Hypothalamus (tissue), 51 donors: Measurements from ENCODE around the gene SUCNR1.
"Not testable (repeated sequence)": the region's sequence is repeated elsewhere in the genome, so short reads cannot be mapped to it uniquely, and the experiment has no call there.

Source experiments
- DNase-seq, 51 donors: peaks; one replicate each; lab custom pipeline; 2025; lab: John Stamatoyannopoulos, UW

SUCNR1 gene

GRCh38 chr3:151871639-151872468 lies 1.6 kb upstream of the SUCNR1 start:
- DNase-seq = peak in 3 of 51 donors; percentile 1 to 15 (median 3)

- not testable (repeated sequence) for DNase-seq
Measured at GRCh38 chr3:151874079-151874478, 636 bp downstream of the SUCNR1 start.

- DNase-seq = no peak
Measured at GRCh38 chr3:151875759-151876158, 2.3 kb downstream of the SUCNR1 start.

- no peak for DNase-seq
Measured at GRCh38 chr3:151877269-151877668, 3.8 kb downstream of the SUCNR1 start.

- DNase-seq = no peak
Measured at GRCh38 chr3:151878465-151878864, 5.0 kb downstream of the SUCNR1 start.

DNA sequence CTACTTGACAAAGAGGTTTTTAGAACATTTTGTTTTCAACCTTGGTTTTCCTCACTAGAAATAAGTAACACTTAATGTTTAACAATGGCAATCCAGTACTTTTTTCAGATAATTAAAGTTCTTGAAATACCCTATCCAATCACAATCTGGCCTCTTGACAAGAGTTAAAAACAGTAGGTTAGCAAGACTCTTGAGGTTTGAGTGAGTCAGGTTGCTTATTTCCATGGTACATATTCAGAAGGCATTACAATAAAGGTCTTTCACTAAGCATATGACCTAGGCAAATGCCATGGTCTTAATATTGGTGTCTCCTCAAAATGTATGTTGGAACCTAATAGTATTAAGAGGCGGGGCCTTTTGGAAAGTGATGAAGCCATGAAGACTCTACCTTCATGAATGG lies 5.6 kb downstream of the SUCNR1 start:
- no peak for DNase-seq

- DNase-seq = no peak
Measured at GRCh38 chr3:151879679-151880415, 6.4 kb downstream of the SUCNR1 start.

DNA sequence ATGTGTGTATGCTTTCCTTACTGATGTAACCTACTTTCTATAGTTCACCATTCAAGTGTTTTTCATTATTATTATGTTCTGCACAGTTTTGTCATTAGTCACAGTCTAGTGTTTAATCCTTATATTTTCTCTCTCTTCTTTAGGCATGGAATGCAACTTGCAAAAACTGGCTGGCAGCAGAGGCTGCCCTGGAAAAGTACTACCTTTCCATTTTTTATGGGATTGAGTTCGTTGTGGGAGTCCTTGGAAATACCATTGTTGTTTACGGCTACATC lies 6.9 kb downstream of the SUCNR1 start:
- DNase-seq = no peak

DNA sequence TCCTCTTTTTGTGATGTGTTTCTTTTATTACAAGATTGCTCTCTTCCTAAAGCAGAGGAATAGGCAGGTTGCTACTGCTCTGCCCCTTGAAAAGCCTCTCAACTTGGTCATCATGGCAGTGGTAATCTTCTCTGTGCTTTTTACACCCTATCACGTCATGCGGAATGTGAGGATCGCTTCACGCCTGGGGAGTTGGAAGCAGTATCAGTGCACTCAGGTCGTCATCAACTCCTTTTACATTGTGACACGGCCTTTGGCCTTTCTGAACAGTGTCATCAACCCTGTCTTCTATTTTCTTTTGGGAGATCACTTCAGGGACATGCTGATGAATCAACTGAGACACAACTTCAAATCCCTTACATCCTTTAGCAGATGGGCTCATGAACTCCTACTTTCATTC lies 7.7 kb downstream of the SUCNR1 start:
- DNase-seq = no peak

GRCh38 chr3:151885397-151885796 lies 12.0 kb downstream of the SUCNR1 start:
- DNase-seq = not testable (repeated sequence)

GRCh38 chr3:151887450-151888211 lies 14.2 kb downstream of the SUCNR1 start:
- DNase-seq = not testable (repeated sequence)

GRCh38 chr3:151890721-151891141 lies 17.3 kb downstream of the SUCNR1 start:
- DNase-seq = no peak

DNA sequence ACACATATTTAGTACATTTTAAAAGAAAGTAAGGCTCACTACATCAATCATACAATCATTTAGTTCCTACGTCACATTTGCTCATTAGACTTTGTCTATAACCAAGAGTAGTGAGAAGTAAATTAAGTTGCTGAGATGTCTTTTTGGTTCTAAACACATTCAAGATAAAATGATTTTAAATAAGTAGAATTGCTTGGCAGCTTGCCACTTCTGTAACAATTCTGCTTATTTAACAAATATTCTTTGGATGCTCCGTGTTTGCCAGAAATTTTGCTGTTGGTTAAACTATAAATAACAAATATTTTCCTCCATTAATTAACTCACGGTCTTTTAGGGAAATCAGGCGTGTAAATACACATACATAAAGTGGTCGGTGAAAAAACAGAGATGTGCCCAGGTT lies 18.3 kb downstream of the SUCNR1 start:
- no peak for DNase-seq

- DNase-seq = no peak
Measured at GRCh38 chr3:151894219-151894618, 20.8 kb downstream of the SUCNR1 start.

DNA sequence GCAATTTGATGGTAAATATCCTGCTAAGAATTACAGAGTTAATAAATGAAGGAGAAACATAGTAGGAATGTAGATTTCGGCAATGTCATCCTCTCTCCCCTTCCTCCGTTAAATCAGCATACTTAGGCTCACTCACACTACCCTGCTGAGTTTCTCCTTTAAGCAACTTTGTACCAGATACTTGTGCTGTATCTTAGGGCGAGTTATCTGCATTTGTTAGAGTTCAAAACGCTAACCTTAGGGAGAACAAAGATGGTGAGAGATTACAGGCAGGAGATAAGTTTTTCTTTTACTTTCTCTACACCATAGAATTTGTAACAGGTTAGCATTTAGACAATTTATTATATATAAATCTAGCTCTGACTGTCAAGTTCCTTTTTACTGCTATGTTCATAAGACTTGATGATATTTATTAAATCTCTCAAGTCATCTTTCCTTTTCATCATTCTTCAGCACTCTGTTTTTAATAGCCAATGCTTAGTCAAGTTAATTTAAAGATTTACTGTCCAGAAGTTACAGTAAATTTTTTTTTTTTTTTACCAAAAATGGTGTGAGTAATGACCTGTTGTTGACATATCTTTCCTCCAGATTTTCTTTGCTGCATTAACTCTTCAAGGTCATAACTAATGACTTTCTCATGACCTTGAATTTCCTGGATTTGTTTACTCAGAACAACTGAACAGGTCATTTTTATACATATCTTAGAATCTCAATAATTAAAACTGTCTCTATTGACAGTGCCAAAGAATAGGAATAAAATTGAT lies 22.2 kb downstream of the SUCNR1 start:
- no peak for DNase-seq

- DNase-seq = no peak
Measured at GRCh38 chr3:151896246-151897012, 23.0 kb downstream of the SUCNR1 start.

GRCh38 chr3:151898121-151898520 lies 24.7 kb downstream of the SUCNR1 start:
- not testable (repeated sequence) for DNase-seq

DNA sequence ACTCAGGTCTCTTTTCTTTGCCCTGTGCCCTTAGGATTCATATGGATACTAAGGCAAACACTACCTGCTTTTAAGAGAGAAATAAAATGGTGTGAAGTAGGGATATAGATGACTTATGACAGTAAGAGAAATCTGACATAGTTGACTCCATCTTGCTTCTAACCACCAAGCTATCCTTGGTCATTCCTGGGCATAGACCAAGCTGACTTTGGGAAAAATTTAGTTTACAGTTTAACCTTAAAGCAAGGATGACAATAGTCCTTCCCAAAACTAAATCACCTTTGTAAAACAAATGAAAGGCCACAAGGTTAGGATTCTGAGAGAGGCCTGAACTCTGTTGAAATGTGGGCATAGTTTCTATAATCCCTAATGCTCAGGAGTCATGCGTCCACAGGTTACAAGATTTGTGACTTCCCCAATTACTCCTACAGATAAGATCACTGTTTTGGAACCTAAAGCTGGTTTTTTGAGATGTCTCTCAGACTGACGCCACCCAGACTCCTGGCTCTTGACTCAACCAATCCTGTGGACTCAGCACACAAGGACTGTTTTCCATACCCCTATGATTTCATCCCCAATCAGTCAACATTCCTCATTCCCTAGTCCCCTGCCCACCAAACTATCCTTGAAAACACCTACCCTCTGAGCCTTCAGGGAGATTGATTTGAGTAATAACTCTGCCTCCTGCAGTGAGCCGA lies 25.3 kb downstream of the SUCNR1 start:
- DNase-seq = not testable (repeated sequence)

GRCh38 chr3:151899996-151900395 lies 26.6 kb downstream of the SUCNR1 start:
- no peak for DNase-seq
